HEK293 (cell line): ENCODE data around the gene KCNJ6.

Experiments used
- CTCF ChIA-PET: fragments of 350-600 bp; formaldehyde crosslinking; extraction: SDS; loops from one replicate; lab custom pipeline; 2021; ENCODE audit warnings: antibody characterized with exemption; lab: Yijun Ruan, JAX
- POLR2A ChIA-PET: fragments of 300-600 bp; formaldehyde crosslinking; extraction: SDS; loops from one replicate; lab custom pipeline; 2020; ENCODE audit warnings: antibody characterized with exemption, inconsistent platforms; lab: Yijun Ruan, JAX
- H3K27ac ChIP-seq: fragments of 200-500 bp; sonication (Bioruptor generic); 2 replicates; pipeline ENCODE4 v1.5.1; 2014; ENCODE audit warnings: low read depth, low read length, control low read depth, inconsistent platforms; ENCODE audit errors: extremely low read depth
- H3K36me3 ChIP-seq, 2 experiments: fragments of 200-500 bp in 1 of 2; sonication (Bioruptor generic) in 1 of 2; 1 replicate in 1 of 2; 2 replicates in 1 of 2; pipeline ENCODE4 v1.5.1; 2014 to 2017; ENCODE audit warnings: inconsistent platforms in 2 of 2, low read length in 2 of 2; ENCODE audit not compliant: control insufficient read depth in 2 of 2, insufficient read depth in 1 of 2
- H3K4me1 ChIP-seq: fragments of 200-500 bp; sonication (Bioruptor generic); 2 replicates; pipeline ENCODE4 v1.5.1; 2014; ENCODE audit warnings: mild to moderate bottlenecking, low read length, inconsistent platforms; ENCODE audit not compliant: control insufficient read depth, insufficient read depth
- H3K4me3 ChIP-seq: 2 replicates; pipeline ENCODE4 v1.5.1; 2011; ENCODE audit warnings: low read depth, mild to moderate bottlenecking, control low read depth, low read length, moderate library complexity
- H3K9me3 ChIP-seq: fragments of 200-500 bp; sonication (Bioruptor generic); 2 replicates; pipeline ENCODE4 v1.5.1; 2014; ENCODE audit warnings: low read depth, low read length, inconsistent platforms; ENCODE audit not compliant: control insufficient read depth, insufficient read depth
- GLIS1 ChIP-seq: fragments of 450-650 bp; formaldehyde crosslinking; IDR thresholded peaks from 2 replicates; pipeline ENCODE4 v1.5.1; 2016; ENCODE audit warnings: missing biosample characterization, missing genetic modification characterization
- SP3 ChIP-seq: fragments of 450-650 bp; formaldehyde crosslinking; IDR thresholded peaks from 2 replicates; pipeline ENCODE4 v1.5.1; 2016; ENCODE audit warnings: missing biosample characterization, missing genetic modification characterization
- ZBTB26 ChIP-seq: fragments of 450-650 bp; formaldehyde crosslinking; optimal IDR thresholded peaks from 2 replicates; pipeline ENCODE3; 2016; ENCODE audit warnings: missing biosample characterization, mild to moderate bottlenecking, missing genetic modification characterization
- ZBTB7A ChIP-seq: fragments of 450-650 bp; formaldehyde crosslinking; IDR thresholded peaks from 2 replicates; pipeline ENCODE4 v1.5.1; 2016; ENCODE audit warnings: low read depth, missing biosample characterization, missing genetic modification characterization
- ZFP3 ChIP-seq: fragments of 450-650 bp; formaldehyde crosslinking; IDR thresholded peaks from 2 replicates; pipeline ENCODE4 v1.5.1; 2016; ENCODE audit warnings: low read depth, missing biosample characterization, missing genetic modification characterization
- ZNF114 ChIP-seq: fragments of 450-650 bp; formaldehyde crosslinking; IDR thresholded peaks from 2 replicates; pipeline ENCODE4 v1.5.0; 2017; ENCODE audit warnings: missing biosample characterization, missing genetic modification characterization
- ZNF121 ChIP-seq: fragments of 450-650 bp; formaldehyde crosslinking; IDR thresholded peaks from 2 replicates; pipeline ENCODE4 v1.5.1; 2016; ENCODE audit warnings: missing biosample characterization, missing genetic modification characterization
- ZNF140 ChIP-seq: fragments of 450-650 bp; formaldehyde crosslinking; IDR thresholded peaks from 2 replicates; pipeline ENCODE4 v1.5.1; 2016; ENCODE audit warnings: missing biosample characterization, missing genetic modification characterization
- ZNF174 ChIP-seq: fragments of 450-650 bp; formaldehyde crosslinking; IDR thresholded peaks from 2 replicates; pipeline ENCODE4 v1.5.0; 2017; ENCODE audit warnings: missing biosample characterization, mild to moderate bottlenecking, missing genetic modification characterization
- ZNF19 ChIP-seq: fragments of 450-650 bp; formaldehyde crosslinking; IDR thresholded peaks from 2 replicates; pipeline ENCODE4; 2016; ENCODE audit warnings: missing biosample characterization, missing genetic modification characterization, low read depth
- ZNF48 ChIP-seq: fragments of 450-650 bp; formaldehyde crosslinking; IDR thresholded peaks from 2 replicates; pipeline ENCODE4 v1.5.1; 2016; ENCODE audit warnings: missing biosample characterization, missing genetic modification characterization
- ZNF513 ChIP-seq: fragments of 450-650 bp; IDR thresholded peaks from 2 replicates; pipeline ENCODE4 v1.5.1; 2018; ENCODE audit warnings: missing biosample characterization, missing genetic modification characterization
- ZNF529 ChIP-seq: fragments of 450-650 bp; formaldehyde crosslinking; IDR thresholded peaks from 2 replicates; pipeline ENCODE4 v1.5.1; 2017; ENCODE audit warnings: missing genetic modification characterization, missing biosample characterization; ENCODE audit not compliant: insufficient replicate concordance
- ZNF660 ChIP-seq: fragments of 450-650 bp; IDR thresholded peaks from 2 replicates; pipeline ENCODE4 v1.5.1; 2018; ENCODE audit warnings: missing biosample characterization, mild to moderate bottlenecking, missing genetic modification characterization
- ZSCAN16 ChIP-seq: fragments of 450-650 bp; formaldehyde crosslinking; IDR thresholded peaks from 2 replicates; pipeline ENCODE4 v1.5.1; 2016; ENCODE audit warnings: missing biosample characterization, missing genetic modification characterization
- ZSCAN5A ChIP-seq: fragments of 450-650 bp; formaldehyde crosslinking; IDR thresholded peaks from 2 replicates; pipeline ENCODE4 v1.5.1; 2016; ENCODE audit warnings: missing biosample characterization, missing genetic modification characterization

The KCNJ6 gene

GRCh38 chr21:37695111-37695510 lies 221.1 kb downstream of the KCNJ6 start:
- no peaks in the 10 kb centered on the region for H3K4me1 ChIP-seq
- H3K27ac ChIP-seq: no peak overlapping the region
- no peak overlapping the region for H3K4me3 ChIP-seq
- no peak for TF ChIP-seq ZNF529 (tag by site-specific recombination)
- no peak for TF ChIP-seq ZNF19
- TF ChIP-seq ZNF140 (tag by site-specific recombination): no peak
- no peak for TF ChIP-seq ZNF121 (tag by site-specific recombination)
- no peak for TF ChIP-seq ZBTB26 (tag by site-specific recombination)
- TF ChIP-seq ZNF660 (tag by site-specific recombination): no peak
- TF ChIP-seq ZNF513: no peak
- TF ChIP-seq ZNF174 (tag by site-specific recombination): no peak
- no peak for TF ChIP-seq SP3 (tag by site-specific recombination)
- no peak for TF ChIP-seq ZSCAN5A (tag by site-specific recombination)
- no peak for TF ChIP-seq ZNF48
- TF ChIP-seq ZNF114 (tag by site-specific recombination): no peak
- no peaks in the 10 kb centered on the region for H3K36me3 ChIP-seq
- CTCF ChIA-PET: interaction anchor here (0.5 to 2.4 kb wide), 5 partner anchors 17 to 1443 kb away, joined by 3 to 11 read pairs (median 4); no protein-coding TSS in a partner anchor
- POLR2A ChIA-PET: no interaction called here
- no peaks in the 10 kb centered on the region; the same call in 1 of the 2 replicates for H3K9me3 ChIP-seq

GRCh38 chr21:37688952-37689659 lies 227.2 kb downstream of the KCNJ6 start:
- CTCF ChIA-PET: interaction anchor here (0.7 to 3.9 kb wide), 2 partner anchors 9 to 14 kb away, joined by 3 to 29 read pairs; no protein-coding TSS in a partner anchor
- H3K9me3 ChIP-seq: no peaks in the 10 kb centered on the region
- no peaks in the 10 kb centered on the region for H3K36me3 ChIP-seq
- H3K27ac ChIP-seq: no peak overlapping the region
- POLR2A ChIA-PET: no interaction called here
- TF ChIP-seq ZFP3 (tag by site-specific recombination) (no peak), ZSCAN16 (tag by site-specific recombination) (0 out of 2 replicates have a peak, but pooled peaks have one; percentile 25), ZBTB7A (tag by site-specific recombination) (no peak), GLIS1 (tag by site-specific recombination) (no peak)
- TF ChIP-seq, all 188 proteins: peak for 1
- H3K4me1 ChIP-seq: no peaks in the 10 kb centered on the region
- H3K4me3 ChIP-seq: no peak overlapping the region
